ENCODE results near the gene ILF3. TPM values are rescaled to one million over a fixed set of nuclear protein-coding genes. Genes with fewer than 3 reads are reported as not detected.

Gene ILF3
- total and polyA plus RNA-seq, 2 experiments from 2014 or later = 573 to 616 TPM

DNA sequence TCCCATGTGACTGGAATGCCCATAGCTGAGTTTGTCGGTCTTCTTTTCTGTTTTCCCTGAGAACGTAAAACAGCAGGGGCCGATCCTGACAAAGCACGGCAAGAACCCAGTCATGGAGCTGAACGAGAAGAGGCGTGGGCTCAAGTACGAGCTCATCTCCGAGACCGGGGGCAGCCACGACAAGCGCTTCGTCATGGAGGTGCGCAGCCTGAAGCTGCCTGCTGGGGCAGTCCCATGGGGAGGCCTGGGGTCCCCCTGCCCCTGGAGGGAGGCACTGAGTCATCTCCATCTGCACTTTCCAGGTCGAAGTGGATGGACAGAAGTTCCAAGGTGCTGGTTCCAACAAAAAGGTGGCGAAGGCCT lies 28.9 kb downstream of the ILF3 start (continued):
- TF ChIP-seq, protein P1, sequence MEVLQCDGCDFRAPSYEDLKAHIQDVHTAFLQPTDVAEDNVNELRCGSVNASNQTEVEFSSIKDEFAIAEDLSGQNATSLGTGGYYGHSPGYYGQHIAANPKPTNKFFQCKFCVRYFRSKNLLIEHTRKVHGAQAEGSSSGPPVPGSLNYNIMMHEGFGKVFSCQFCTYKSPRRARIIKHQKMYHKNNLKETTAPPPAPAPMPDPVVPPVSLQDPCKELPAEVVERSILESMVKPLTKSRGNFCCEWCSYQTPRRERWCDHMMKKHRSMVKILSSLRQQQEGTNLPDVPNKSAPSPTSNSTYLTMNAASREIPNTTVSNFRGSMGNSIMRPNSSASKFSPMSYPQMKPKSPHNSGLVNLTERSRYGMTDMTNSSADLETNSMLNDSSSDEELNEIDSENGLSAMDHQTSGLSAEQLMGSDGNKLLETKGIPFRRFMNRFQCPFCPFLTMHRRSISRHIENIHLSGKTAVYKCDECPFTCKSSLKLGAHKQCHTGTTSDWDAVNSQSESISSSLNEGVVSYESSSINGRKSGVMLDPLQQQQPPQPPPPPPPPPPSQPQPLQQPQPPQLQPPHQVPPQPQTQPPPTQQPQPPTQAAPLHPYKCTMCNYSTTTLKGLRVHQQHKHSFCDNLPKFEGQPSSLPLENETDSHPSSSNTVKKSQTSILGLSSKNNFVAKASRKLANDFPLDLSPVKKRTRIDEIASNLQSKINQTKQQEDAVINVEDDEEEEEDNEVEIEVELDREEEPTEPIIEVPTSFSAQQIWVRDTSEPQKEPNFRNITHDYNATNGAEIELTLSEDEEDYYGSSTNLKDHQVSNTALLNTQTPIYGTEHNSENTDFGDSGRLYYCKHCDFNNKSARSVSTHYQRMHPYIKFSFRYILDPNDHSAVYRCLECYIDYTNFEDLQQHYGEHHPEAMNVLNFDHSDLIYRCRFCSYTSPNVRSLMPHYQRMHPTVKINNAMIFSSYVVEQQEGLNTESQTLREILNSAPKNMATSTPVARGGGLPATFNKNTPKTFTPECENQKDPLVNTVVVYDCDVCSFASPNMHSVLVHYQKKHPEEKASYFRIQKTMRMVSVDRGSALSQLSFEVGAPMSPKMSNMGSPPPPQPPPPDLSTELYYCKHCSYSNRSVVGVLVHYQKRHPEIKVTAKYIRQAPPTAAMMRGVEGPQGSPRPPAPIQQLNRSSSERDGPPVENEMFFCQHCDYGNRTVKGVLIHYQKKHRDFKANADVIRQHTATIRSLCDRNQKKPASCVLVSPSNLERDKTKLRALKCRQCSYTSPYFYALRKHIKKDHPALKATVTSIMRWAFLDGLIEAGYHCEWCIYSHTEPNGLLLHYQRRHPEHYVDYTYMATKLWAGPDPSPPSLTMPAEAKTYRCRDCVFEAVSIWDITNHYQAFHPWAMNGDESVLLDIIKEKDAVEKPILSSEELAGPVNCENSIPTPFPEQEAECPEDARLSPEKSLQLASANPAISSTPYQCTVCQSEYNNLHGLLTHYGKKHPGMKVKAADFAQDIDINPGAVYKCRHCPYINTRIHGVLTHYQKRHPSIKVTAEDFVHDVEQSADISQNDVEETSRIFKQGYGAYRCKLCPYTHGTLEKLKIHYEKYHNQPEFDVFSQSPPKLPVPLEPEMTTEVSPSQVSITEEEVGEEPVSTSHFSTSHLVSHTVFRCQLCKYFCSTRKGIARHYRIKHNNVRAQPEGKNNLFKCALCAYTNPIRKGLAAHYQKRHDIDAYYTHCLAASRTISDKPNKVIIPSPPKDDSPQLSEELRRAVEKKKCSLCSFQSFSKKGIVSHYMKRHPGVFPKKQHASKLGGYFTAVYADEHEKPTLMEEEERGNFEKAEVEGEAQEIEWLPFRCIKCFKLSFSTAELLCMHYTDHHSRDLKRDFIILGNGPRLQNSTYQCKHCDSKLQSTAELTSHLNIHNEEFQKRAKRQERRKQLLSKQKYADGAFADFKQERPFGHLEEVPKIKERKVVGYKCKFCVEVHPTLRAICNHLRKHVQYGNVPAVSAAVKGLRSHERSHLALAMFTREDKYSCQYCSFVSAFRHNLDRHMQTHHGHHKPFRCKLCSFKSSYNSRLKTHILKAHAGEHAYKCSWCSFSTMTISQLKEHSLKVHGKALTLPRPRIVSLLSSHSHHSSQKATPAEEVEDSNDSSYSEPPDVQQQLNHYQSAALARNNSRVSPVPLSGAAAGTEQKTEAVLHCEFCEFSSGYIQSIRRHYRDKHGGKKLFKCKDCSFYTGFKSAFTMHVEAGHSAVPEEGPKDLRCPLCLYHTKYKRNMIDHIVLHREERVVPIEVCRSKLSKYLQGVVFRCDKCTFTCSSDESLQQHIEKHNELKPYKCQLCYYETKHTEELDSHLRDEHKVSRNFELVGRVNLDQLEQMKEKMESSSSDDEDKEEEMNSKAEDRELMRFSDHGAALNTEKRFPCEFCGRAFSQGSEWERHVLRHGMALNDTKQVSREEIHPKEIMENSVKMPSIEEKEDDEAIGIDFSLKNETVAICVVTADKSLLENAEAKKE (CRISPR knock-in tag; IDR thresholded peaks at IDR 0.05) = no peak
- TF ChIP-seq STAT1 (IDR thresholded peaks at IDR 0.05; ENCODE audit: unreplicated experiment) (no peak), NANOG (IDR thresholded peaks at IDR 0.05; ENCODE audit: borderline replicate concordance) (no peak), JUNB (IDR thresholded peaks at IDR 0.05; ENCODE audit: unreplicated experiment) (no peak), POLR2AphosphoS5 (IDR thresholded peaks at IDR 0.05; ENCODE audit: low read depth) (no peak), ZNF331 (CRISPR knock-in tag; IDR thresholded peaks at IDR 0.05; ENCODE audit: low read depth) (no peak)

- H3K27ac ChIP-seq (ENCODE audit: low read depth) = peak overlapping the region; percentile 59; the same call in 1 of the 2 replicates
- no peak for DNase-seq (ENCODE audit: low spot score)
- no peak overlapping the region for H3K4me3 Mint-ChIP-seq
- H3K27me3 Mint-ChIP-seq (ENCODE audit: insufficient read depth, low read depth, poor library complexity) = peaks cover 27% of the 10 kb centered on the region
- H3K4me3 ChIP-seq = no peak overlapping the region
- peaks cover 55% of the 10 kb centered on the region for H4K20me1 ChIP-seq (replicated peaks; ENCODE audit: insufficient read depth)
- H2AFZ ChIP-seq = no peak overlapping the region
- H3K9me2 ChIP-seq (ENCODE audit: insufficient read depth) = no peaks in the 10 kb centered on the region
- no peak for ATAC-seq
- H3K4me1 ChIP-seq (ENCODE audit: insufficient read depth) = no peaks in the 10 kb centered on the region
- peaks cover 62% of the 10 kb centered on the region for H3K79me2 ChIP-seq (replicated peaks; ENCODE audit: insufficient read depth)
- H3K9me3 Mint-ChIP-seq = peaks cover 2% of the 10 kb centered on the region; the same call in 1 of the 3 replicates
- H3K27ac Mint-ChIP-seq = no peak overlapping the region
- H3K4me1 Mint-ChIP-seq = no peaks in the 10 kb centered on the region
- peaks cover 75% of the 10 kb centered on the region for H3F3A ChIP-seq (replicated peaks; ENCODE audit: low read depth)
- H3K36me3 Mint-ChIP-seq (ENCODE audit: low read depth) = peaks cover 97% of the 10 kb centered on the region
- peaks cover 88% of the 10 kb centered on the region for H3K36me3 ChIP-seq (ENCODE audit: insufficient read depth)
- H3K27me3 ChIP-seq (ENCODE audit: insufficient read depth) = no peaks in the 10 kb centered on the region
- no peak overlapping the region for H3K4me2 ChIP-seq
- TF ChIP-seq CTCF (conservative IDR thresholded peaks at IDR 0.05; ENCODE audit: low read depth in 2 of 2) (no peak), NANOG (IDR thresholded peaks at IDR 0.05; ENCODE audit: borderline replicate concordance) (no peak), STAT1 (IDR thresholded peaks at IDR 0.05; ENCODE audit: unreplicated experiment) (no peak), ZNF114 (CRISPR knock-in tag; IDR thresholded peaks at IDR 0.05) (no peak), JUNB (IDR thresholded peaks at IDR 0.05; ENCODE audit: unreplicated experiment) (no peak), ETS1 (IDR thresholded peaks at IDR 0.05) (no peak)
- TF ChIP-seq, protein P2, sequence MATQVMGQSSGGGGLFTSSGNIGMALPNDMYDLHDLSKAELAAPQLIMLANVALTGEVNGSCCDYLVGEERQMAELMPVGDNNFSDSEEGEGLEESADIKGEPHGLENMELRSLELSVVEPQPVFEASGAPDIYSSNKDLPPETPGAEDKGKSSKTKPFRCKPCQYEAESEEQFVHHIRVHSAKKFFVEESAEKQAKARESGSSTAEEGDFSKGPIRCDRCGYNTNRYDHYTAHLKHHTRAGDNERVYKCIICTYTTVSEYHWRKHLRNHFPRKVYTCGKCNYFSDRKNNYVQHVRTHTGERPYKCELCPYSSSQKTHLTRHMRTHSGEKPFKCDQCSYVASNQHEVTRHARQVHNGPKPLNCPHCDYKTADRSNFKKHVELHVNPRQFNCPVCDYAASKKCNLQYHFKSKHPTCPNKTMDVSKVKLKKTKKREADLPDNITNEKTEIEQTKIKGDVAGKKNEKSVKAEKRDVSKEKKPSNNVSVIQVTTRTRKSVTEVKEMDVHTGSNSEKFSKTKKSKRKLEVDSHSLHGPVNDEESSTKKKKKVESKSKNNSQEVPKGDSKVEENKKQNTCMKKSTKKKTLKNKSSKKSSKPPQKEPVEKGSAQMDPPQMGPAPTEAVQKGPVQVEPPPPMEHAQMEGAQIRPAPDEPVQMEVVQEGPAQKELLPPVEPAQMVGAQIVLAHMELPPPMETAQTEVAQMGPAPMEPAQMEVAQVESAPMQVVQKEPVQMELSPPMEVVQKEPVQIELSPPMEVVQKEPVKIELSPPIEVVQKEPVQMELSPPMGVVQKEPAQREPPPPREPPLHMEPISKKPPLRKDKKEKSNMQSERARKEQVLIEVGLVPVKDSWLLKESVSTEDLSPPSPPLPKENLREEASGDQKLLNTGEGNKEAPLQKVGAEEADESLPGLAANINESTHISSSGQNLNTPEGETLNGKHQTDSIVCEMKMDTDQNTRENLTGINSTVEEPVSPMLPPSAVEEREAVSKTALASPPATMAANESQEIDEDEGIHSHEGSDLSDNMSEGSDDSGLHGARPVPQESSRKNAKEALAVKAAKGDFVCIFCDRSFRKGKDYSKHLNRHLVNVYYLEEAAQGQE (IDR thresholded peaks at IDR 0.05; ENCODE audit: unreplicated experiment) = no peak
Measured at GRCh38 chr19:10683582-10683981, 29.4 kb downstream of the ILF3 start.
